T-helper 9 cell (primary cell): Measurements from ENCODE around the gene ACTR6.

ENCODE experiments used
- DNase-seq: peaks from one replicate; pipeline ENCODE4 v3.0.0-alpha.2; 2020

The ACTR6 gene

DNA sequence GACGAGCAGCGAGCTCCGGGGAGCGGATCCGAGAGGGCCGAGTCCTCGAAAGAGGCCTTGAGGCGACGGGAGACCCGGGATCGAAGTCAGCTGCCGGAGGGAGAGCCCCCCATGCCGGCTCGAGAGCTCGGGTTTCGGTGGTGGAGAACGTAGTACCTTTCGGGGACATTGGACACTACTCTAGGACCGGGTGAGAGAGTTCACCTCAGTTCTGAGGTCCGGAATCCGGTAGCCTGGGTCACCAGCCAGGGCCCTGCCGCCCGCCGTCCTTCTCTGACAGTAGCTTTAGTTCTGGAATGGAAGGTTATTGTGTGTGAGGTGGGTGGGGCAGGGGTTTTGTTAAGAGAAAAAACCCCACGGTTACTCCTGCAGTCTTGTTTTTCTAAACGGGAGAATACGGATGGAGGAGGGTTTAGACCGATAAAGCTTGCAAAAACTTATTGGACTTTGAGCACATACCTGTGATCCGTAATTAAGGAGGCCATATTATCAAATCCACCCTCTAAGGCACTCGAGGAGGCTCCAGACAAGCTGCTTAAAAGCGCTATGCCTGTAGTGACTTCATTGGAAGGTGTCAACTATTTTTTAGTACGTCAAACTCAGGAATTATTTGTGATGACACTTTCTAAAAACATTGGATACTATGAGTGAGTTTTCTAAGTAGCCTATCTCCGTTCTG is 67.1 kb downstream of the ACTR6 start:
- no peak for DNase-seq

DNA sequence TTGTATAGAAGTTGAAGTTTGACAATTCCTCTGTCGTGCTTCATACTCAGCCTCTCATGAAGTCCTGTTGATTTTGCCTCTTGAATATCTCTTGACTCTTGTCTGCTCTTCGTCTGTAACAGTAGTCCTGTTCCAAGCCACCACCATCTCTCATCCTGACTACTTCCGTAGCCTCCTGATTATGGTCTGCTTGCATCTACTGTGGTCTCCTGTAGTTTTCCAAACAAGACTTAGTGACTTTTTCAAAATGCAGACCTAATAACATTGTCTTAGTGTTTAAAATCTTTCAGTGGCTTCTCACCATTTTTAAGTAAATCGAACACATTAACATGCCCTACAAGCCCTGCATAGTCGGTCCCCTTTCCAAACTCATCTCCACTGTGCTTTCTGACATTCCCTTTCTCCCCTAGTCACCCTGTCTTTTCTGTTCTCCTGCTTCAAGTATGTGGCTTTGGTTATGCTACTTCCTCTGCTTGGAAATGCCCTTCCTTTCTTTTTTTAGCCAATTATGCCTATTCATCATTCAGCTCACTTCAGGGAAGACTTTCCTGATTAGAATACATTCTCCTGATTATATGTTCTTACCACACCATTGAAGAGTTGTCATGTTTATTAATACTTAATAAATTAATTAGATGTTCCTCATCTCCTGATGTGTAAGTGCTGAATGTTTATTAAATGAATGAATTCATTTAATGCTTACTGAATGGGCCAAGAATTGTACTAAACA is 68.4 kb downstream of the ACTR6 start:
- DNase-seq = no peak

DNA sequence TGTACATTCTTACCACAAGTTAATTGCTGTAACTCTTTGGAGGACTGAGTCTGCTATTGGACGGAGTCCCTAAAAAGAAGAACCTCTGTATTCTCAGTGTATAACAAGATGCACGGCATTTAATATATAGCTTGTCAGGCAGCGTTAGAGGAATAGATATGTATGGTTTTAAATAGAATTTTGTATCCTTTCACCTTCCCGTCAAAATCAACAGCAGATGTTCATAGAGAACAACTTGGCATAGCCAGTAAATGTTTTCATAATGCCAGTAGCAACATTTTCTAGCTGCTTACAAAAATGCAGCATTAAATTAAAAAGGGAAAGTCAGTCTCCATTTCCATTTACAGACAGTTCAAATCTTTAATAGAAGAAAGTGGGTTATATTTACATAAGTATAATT is 73.2 kb downstream of the ACTR6 start:
- DNase-seq = no peak
